ENCODE measurements around the gene PGGHG. TPM values are rescaled to one million over a fixed set of nuclear protein-coding genes. Genes with fewer than 3 reads are reported as not detected.

PGGHG gene
- total RNA-seq (9.5 TPM), polyA plus RNA-seq (36.3 TPM)

DNA sequence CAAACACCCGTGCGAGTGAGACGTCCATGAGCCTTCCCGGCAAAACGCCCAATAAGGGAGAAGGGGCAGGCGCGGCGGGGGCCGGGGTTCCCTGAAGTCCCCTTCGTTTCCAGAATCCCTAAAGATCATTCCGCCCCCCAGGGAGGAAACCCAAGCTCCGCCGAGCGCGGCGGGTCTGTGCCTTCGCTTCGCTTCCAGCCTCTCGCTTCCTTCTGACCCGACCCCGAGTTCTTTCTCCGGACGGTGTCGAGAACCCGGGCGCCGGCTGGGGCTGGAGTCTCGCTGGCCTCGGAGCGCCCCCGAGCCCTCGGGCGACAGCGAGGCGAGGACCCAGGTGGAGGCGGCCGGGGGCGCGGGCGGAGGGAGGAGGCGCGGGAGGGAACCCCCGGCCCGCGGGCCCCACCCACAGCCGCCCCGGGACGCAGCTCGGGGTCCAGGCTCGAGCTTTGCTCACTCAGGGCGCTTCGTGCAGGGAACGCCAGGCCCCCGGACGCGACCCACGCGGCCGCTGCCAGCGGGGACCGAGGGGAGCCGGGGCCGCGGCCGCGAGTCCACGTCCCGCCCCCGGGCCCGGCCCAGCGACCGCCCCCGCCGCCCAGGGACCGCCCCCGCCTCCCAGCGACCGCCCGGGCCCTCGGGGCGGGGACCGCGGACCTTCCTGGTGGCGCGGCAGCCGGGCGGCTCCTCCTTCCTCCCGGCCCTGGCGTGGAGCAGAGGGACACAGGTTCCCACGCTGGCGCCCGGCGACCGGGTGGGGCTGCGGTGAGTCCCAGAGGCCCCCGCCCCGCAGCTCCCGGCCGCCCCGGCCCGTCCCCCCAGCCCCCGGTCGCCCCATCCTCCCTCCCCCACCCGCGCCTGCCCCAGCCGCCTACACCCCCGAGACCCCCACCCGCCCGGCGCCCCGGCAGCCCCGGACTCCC, at the start of gene PGGHG:
Gene PGGHG (plus strand): TSS at position 649 of the 920 bp plus-strand sequence. CDS start 691 bp downstream, outside the sequence.
- no peak for DNase-seq (ENCODE audit: extremely low spot score)
- Histone ChIP-seq H3K4me1 (ENCODE audit: insufficient read depth) (no peaks in the 10 kb centered on the region), H3K36me3 (ENCODE audit: insufficient read depth) (no peaks in the 10 kb centered on the region), H3K4me3 (ENCODE audit: low read depth, low read length) (peak within 1 kb of the TSS; percentile 63), H3K27ac (ENCODE audit: low read depth) (no peak within 1 kb of the TSS)
- under 1% methylated on average over 112 of the region's 112 CpGs for WGBS

GRCh38 chr11:240315-240714, 48.6 kb upstream of the PGGHG start:
- 61% methylated on average over 1 of the region's 1 CpG for WGBS
- Histone ChIP-seq H3K4me1 (ENCODE audit: insufficient read depth) (no peaks in the 10 kb centered on the region), H3K36me3 (ENCODE audit: insufficient read depth) (peaks cover 5% of the 10 kb centered on the region), H3K4me3 (ENCODE audit: low read depth, low read length) (no peak overlapping the region), H3K27ac (ENCODE audit: low read depth) (no peak overlapping the region)
- no peak for DNase-seq (ENCODE audit: extremely low spot score)

DNA sequence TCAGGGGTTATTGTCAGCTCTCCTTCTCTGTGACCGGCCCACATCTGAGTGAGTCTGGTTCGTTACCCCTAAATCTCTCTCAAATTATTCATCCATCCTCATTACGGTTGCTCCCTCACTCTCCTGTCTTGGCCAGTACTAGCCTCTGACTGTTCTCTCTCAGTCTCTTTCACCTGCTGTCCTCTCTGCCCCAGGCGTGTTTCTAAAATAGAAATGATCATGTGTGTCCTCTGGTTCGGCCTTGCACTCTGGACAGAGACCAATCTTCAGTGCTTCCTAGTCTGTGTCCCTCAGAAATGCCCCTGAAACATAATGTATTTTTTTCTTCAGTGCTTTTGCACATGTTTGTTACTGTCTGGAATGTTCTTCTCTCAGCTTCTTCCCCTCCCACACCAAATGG, 47.3 kb upstream of the PGGHG start:
- DNase-seq (ENCODE audit: extremely low spot score): no peak
- no peaks in the 10 kb centered on the region for H3K4me1 ChIP-seq (ENCODE audit: insufficient read depth)
- H3K27ac ChIP-seq (ENCODE audit: low read depth): no peak overlapping the region
- H3K36me3 ChIP-seq (ENCODE audit: insufficient read depth): peaks cover 10% of the 10 kb centered on the region
- WGBS: 94% methylated on average over 5 of the region's 5 CpGs
- H3K4me3 ChIP-seq (ENCODE audit: low read depth, low read length): no peak overlapping the region

- 97% methylated on average over 2 of the region's 2 CpGs for WGBS
- Histone ChIP-seq H3K4me3 (ENCODE audit: low read depth, low read length) (no peak overlapping the region), H3K27ac (ENCODE audit: low read depth) (no peak overlapping the region), H3K4me1 (ENCODE audit: insufficient read depth) (no peaks in the 10 kb centered on the region), H3K36me3 (ENCODE audit: insufficient read depth) (peaks cover 10% of the 10 kb centered on the region)
- DNase-seq (ENCODE audit: extremely low spot score): no peak
Observed at GRCh38 chr11:244376-244775, 44.5 kb upstream of the PGGHG start.

- WGBS: 81% methylated on average over 8 of the region's 8 CpGs
Observed at GRCh38 chr11:249062-249461, 39.9 kb upstream of the PGGHG start.

GRCh38 chr11:250274-250673, 38.7 kb upstream of the PGGHG start:
- no peaks in the 10 kb centered on the region for H3K4me1 ChIP-seq (ENCODE audit: insufficient read depth)
- H3K27ac ChIP-seq (ENCODE audit: low read depth): no peak overlapping the region
- no peak overlapping the region for H3K4me3 ChIP-seq (ENCODE audit: low read depth, low read length)
- 84% methylated on average over 5 of the region's 5 CpGs for WGBS
- peaks cover 7% of the 10 kb centered on the region for H3K36me3 ChIP-seq (ENCODE audit: insufficient read depth)
- DNase-seq (ENCODE audit: extremely low spot score): no peak

More at GRCh38 chr11:249062-249461, 39.9 kb upstream of the PGGHG start:
- H3K27ac ChIP-seq (ENCODE audit: low read depth): no peak overlapping the region
- no peak overlapping the region for H3K4me3 ChIP-seq (ENCODE audit: low read depth, low read length)
- no peaks in the 10 kb centered on the region for H3K4me1 ChIP-seq (ENCODE audit: insufficient read depth)
- peaks cover 12% of the 10 kb centered on the region for H3K36me3 ChIP-seq (ENCODE audit: insufficient read depth)
- no peak for DNase-seq (ENCODE audit: extremely low spot score)

GRCh38 chr11:250740-251299, 38.1 kb upstream of the PGGHG start:
- Histone ChIP-seq H3K4me1 (ENCODE audit: insufficient read depth) (no peaks in the 10 kb centered on the region), H3K4me3 (ENCODE audit: low read depth, low read length) (no peak overlapping the region), H3K36me3 (ENCODE audit: insufficient read depth) (peaks cover 5% of the 10 kb centered on the region), H3K27ac (ENCODE audit: low read depth) (no peak overlapping the region)
- DNase-seq (ENCODE audit: extremely low spot score): no peak
- WGBS: 77% methylated on average over 10 of the region's 10 CpGs

DNA sequence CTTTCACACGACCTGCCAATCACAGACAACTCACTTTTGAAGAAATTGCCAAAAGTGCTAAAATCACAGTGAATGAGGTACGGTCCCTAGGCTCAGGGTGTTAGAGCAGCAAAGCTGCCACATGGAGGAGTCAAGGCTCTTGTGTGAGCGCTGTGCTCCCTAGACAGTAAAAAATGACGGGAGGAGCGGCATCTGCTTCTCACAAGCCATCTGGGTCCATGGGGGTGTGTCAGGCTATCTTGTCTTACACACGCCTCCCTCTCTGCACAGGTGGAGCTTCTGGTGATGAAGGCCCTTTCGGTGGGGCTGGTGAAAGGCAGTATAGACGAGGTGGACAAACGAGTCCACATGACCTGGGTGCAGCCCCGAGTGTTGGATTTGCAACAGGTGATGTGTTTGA, 37.4 kb upstream of the PGGHG start:
- Histone ChIP-seq H3K4me3 (ENCODE audit: low read depth, low read length) (no peak overlapping the region), H3K27ac (ENCODE audit: low read depth) (no peak overlapping the region), H3K36me3 (ENCODE audit: insufficient read depth) (peaks cover 2% of the 10 kb centered on the region), H3K4me1 (ENCODE audit: insufficient read depth) (no peaks in the 10 kb centered on the region)
- no peak for DNase-seq (ENCODE audit: extremely low spot score)
- WGBS: 75% methylated on average over 10 of the region's 10 CpGs

GRCh38 chr11:252666-253065, 36.3 kb upstream of the PGGHG start:
- DNase-seq (ENCODE audit: extremely low spot score): no peak
- H3K4me1 ChIP-seq (ENCODE audit: insufficient read depth): no peaks in the 10 kb centered on the region
- H3K36me3 ChIP-seq (ENCODE audit: insufficient read depth): peaks cover 2% of the 10 kb centered on the region
- 90% methylated on average over 8 of the region's 8 CpGs for WGBS
- no peak overlapping the region for H3K27ac ChIP-seq (ENCODE audit: low read depth)
- H3K4me3 ChIP-seq (ENCODE audit: low read depth, low read length): no peak overlapping the region

GRCh38 chr11:253160-253885, 35.6 kb upstream of the PGGHG start:
- no peak for DNase-seq (ENCODE audit: extremely low spot score)
- Histone ChIP-seq H3K4me1 (ENCODE audit: insufficient read depth) (no peaks in the 10 kb centered on the region), H3K36me3 (ENCODE audit: insufficient read depth) (peaks cover 2% of the 10 kb centered on the region)

DNA sequence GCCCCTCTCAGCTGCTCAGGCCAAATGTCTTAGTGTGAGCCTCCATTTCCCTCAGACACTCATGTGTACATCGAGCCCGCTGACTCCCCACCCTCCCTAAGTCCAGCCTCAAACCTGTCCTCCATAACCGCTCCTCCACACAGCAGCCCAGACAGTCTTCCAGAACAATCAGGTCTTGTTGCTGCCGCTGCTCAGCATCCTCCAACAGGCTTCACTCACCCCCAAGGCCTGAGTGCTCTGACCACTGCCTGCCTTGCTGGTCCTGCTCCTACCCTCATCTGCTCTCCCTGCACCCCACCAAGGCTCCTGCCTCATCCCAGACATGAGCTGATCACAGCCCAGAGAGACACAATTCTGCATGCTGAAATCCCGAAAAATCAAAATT, 35.0 kb upstream of the PGGHG start:
- no peak for DNase-seq (ENCODE audit: extremely low spot score)
- no peak overlapping the region for H3K27ac ChIP-seq (ENCODE audit: low read depth)
- WGBS: 87% methylated on average over 5 of the region's 5 CpGs
- no peaks in the 10 kb centered on the region for H3K4me1 ChIP-seq (ENCODE audit: insufficient read depth)
- no peak overlapping the region for H3K4me3 ChIP-seq (ENCODE audit: low read depth, low read length)
- H3K36me3 ChIP-seq (ENCODE audit: insufficient read depth): peaks cover 2% of the 10 kb centered on the region

More at GRCh38 chr11:253160-253885, 35.6 kb upstream of the PGGHG start:
- Histone ChIP-seq H3K27ac (ENCODE audit: low read depth) (no peak overlapping the region), H3K4me3 (ENCODE audit: low read depth, low read length) (no peak overlapping the region)
- WGBS: 66% methylated on average over 13 of the region's 13 CpGs

- no peak overlapping the region for H3K27ac ChIP-seq (ENCODE audit: low read depth)
- DNase-seq (ENCODE audit: extremely low spot score): no peak
- no peak overlapping the region for H3K4me3 ChIP-seq (ENCODE audit: low read depth, low read length)
- H3K4me1 ChIP-seq (ENCODE audit: insufficient read depth): no peaks in the 10 kb centered on the region
- 60% methylated on average over 3 of the region's 3 CpGs for WGBS
- peaks cover 2% of the 10 kb centered on the region for H3K36me3 ChIP-seq (ENCODE audit: insufficient read depth)
Observed at GRCh38 chr11:255176-255575, 33.8 kb upstream of the PGGHG start.

- 95% methylated on average over 2 of the region's 2 CpGs for whole genome bisulfite sequencing
- Histone ChIP-seq H3K36me3 (ENCODE audit: insufficient read depth) (peaks cover 2% of the 10 kb centered on the region), H3K27ac (ENCODE audit: low read depth) (no peak overlapping the region), H3K4me3 (ENCODE audit: low read depth, low read length) (no peak overlapping the region), H3K4me1 (ENCODE audit: insufficient read depth) (no peaks in the 10 kb centered on the region)
- no peak for DNase-seq (ENCODE audit: extremely low spot score)
Observed at GRCh38 chr11:255816-256215, 33.1 kb upstream of the PGGHG start.

Data from urinary bladder (tissue), 4 donors.